ENCODE data around the gene SPIN1.

SPIN1 gene

DNA sequence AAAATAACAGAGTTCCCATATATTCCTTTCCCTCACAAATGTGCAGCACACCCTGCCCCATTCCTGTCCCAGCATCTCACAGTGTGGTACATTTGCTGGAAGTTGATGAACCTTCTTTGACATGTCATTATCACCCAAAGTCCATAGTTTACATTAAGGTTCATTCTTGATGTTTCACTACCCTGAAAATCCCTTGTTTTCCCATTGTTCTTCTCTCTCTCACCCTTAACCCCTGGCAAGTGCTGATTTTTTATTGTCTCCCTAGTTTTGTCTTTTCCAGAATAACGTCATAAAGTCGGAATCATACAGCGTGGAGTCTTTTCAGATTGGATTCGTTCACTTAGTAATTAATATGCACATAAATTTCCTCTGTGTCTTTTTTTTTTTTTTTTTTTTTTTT lies 48.1 kb downstream of the SPIN1 start:
- DNase-seq (ENCODE audit: low read depth in 2 of 2) = no peak

DNA sequence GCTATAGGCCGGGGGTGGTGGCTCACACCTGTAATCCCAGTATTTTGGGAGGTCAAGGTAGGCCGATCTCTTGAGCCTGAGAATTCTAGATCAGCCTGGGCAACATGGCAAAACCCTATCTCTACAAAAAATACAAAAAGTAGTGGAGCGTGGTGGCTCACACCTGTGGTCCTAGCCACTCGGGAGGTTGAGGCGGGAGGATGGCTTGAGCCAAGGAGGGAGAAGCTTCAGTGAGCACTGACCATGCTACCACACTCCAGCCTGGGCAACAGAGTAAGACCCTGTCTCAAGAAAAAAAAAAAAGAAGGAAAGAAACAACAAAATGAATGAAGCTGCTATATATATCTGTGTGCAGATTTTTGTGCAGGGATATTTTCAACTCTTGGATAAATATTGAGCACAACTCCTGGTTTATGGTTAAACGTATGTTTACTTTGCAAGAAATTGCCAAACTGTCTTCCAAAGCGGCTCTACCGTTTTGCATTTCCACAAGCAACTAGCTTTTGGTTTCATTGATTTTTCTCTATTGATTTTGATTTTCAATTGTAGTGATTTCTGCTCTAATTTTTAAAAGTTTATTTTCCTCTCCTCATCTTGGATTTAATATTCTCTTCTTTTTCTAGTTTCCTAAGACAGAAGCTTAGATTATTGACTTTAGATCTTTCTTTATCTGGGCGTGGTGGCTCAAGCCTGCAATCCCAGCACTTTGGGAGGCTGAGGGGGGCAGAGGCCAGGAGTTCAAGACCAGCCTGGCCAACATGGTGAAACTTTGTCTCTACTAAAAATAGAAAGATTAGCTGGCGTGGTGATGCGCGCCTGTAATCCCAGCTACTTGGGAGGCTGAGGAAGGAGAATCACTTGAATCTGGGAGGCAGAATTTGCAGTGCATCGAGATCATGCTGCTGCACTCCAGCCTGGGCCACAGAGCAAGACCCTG lies 49.2 kb downstream of the SPIN1 start:
- DNase-seq (ENCODE audit: low read depth in 2 of 2) = no peak

DNA sequence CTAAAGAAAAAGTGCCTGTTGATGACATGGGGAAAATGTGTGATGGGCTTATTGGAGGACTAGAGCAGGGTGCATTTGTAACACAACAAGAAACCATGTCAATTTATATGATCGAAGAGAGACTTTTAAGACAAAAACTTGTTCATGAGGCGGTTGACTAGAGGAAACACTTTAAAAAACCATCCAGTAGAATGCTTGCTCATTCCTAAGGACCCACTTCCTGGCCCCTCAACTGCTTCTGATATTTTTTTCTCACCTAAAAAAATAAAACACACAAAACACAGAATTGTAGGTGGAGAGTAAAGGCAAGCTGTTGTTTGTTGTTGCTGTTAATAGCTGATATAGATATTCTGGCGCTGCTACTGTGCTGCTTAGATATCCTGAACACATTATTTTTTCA lies 50.6 kb downstream of the SPIN1 start:
- DNase-seq (ENCODE audit: low read depth in 2 of 2) = no peak

DNA sequence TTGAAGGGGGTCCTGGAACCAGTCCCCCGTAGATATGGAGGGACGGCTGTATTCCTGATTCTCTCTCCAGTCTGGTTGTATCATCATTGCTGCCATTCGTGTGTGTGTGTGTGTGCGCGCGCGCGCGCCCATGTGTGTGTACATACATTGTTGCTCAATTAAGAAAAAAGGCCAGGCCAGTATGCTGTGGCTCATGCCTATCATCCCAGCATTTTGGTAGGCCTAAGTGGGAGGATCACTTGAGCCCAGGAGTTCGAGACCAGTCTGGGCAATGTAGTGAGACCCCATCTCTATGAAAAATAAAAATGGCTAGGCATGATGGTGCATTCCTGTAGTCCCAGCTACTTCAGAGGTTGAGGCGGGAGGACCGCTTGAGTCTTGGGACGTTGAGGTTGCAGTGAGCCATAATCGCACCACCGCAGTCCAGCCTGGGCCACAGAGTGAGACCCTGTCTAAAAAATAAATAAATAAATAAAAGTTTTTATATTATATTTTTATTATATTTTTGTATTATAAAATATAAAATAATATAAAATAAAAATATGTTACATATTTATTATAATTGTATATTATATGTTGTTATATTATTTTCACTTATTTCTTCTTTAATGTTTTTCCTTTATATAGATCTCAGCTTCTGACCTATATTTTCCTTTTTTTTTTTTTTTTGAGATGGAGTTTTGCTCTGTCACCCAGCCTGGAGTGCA lies 53.2 kb downstream of the SPIN1 start:
- DNase-seq (ENCODE audit: low read depth in 2 of 2) = no peak

DNA sequence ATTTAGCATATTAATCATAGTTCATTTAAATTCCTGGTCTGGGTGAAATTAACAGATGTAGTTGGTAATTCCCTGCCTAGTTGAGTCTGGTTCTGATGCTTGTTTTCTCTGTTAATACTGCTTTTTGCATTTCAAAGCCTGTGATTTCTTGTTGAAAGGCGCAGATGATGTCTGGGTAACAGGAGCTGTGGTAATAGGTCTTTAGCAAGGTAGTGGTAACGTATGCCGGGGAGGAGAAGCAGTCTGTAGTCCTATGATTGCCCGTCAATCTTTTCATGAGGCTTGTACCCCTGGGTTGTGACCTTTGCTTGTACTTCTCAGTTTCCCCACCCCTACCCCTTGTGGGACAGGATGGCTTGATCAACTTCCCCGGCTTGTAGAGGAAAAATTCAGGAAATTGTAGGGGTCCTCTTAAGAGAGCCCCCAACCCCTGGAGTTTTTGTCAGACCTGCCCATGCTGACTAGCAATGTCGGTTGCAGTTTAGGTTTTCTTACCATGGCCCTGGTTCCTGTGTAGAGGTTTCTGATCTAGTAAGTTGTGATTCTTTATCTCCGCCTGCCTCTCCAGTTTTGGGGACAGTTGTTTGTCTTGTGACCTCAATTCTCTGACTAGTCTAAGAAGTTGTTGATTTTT lies 55.4 kb downstream of the SPIN1 start:
- DNase-seq (ENCODE audit: low read depth in 2 of 2) = no peak

DNA sequence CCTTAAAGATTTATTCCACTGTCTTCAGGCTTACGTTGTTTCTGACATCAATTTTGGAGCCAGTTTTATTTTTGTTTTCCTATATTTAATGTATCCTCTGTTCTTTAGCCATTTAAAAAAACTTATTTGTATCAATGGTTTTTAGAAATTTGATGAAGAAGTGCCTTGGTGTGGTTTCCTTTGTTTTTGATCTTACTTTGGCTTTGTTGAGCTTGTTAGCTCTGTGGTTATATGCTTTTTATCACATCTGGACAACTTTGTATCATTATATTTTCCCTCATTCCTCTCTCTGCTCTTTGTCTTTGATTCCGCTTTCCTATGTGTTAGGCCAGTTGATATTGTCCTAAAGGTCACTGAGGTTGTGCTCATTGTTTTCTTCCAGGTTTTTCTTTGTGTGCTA lies 58.5 kb downstream of the SPIN1 start:
- DNase-seq (ENCODE audit: low read depth in 2 of 2) = no peak

DNA sequence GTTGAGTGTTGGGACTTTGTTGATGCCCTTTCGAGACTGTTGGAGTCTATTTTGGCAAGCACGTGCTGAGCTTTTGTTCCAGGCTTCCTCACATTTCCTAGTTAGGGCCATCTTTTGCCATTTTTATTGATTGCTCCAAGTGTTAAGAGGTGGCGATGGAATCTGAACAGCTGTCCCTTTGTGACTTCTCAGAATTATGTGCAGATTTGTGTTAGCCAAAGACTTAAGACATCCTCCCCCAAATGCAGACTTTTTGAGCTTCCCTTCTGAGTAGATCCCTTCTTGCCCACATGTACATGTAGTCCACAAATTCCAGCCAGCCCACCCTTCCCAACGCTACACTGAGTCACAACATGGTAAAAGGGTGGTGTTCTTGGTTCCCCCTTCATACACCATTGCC lies 59.2 kb downstream of the SPIN1 start:
- no peak for DNase-seq (ENCODE audit: low read depth in 2 of 2)

DNA sequence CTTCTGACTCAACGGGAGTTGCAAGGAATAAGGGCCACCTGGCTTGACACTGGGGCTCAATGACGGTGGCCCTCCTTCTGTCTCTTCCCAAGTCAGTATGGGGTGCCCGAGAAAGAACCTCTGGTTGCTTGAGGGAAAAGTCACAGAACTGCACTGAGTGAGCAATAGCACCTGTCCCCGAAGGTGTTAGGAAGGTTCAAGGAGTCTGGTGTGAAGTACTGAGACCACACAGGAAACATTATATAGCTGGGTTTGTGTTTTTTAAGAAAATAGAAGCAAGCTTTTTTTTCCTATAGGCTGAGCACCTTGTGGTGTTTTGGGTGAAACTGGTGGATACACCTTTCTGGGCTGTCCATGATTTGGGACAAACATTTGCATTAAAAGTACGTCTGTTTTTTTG lies 62.9 kb downstream of the SPIN1 start:
- no peak for DNase-seq (ENCODE audit: low read depth in 2 of 2)

DNA sequence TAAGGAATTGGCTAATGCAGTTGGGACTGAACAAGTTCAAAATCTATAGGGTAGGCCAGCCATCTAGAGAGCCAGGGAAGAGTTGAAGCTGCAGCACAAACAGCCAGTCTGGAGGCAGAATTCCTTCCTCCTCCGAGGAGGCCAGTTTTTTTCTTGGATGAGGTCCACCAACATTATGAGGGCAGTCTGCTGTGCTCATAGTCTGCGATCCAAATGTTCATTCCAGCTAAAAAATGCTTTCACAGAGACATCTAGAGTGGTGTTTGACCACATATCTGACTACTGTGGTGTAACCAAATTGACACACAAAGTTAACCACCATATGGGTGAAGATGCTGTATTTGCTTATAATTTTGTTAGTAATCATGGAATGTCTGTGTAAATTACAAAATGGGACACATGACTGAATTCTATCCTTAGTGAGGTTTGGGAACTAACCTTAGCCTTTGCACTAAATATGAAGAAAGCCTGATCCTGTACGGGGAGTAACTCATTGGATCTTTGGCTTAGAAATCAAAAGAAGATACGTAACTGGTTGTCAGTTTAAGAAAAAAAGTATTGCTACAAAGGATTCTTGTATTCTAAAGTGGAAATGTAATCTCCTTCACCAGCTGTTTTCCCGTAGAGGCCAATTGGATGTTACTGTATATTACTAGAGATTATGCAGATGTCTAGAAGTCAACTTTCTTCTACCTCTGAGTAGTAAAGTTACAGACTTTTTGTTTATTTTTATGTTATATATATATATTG lies 70.6 kb downstream of the SPIN1 start:
- DNase-seq (ENCODE audit: low read depth in 2 of 2) = no peak

DNA sequence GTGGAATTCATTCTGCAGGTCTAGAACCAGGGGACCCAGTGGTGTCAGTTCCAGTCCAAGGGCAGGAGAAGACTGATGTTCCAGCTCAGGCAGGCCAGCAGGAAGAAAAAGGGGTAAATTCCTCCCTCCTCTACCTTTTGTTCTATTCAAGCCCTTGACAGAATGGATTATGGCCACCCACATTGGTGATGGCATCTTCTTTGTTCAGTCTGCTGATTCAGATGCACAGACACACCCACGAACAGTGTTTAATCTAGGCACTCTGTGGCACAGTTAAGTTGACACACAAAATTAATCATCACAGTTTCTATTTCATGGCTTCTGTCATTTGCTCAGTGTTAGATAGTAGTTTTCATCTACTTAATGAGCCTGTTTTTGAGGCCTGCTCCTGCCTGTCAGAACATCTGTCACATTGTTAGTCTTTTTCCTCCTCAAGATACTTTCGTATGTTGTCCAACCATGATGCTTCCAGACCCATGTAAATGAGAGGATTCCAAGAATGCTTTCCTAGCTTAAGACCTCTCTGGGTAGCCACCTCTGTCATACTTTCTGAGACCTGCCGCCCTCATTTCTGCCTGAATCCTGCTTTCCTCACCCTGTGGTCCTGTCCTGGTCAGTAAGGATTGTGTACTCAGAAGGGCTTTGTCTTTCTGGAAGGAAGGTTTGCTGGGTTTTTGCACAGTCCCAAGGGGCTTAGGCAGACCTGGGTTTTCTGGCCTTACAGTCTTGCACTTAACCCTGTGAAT lies 72.5 kb downstream of the SPIN1 start:
- no peak for DNase-seq (ENCODE audit: low read depth in 2 of 2)

DNA sequence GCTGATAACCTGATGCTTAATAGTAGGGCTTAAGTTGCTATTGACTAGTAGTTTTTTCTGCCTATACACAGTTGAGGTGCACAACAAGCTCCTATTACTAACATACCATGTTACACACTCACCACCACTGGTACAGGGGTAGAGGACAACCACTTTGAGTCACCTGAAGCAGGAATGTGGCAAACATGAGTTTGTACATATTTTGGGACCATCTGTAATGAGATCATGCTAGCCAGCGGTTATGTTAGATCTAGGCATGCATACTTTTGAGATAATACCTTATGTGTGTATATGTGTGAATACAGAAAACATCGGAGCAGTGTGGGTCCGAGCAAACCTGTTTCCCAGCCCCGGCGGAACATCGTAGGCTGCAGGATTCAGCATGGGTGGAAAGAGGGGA lies 73.9 kb downstream of the SPIN1 start:
- no peak for DNase-seq (ENCODE audit: low read depth in 2 of 2)

DNA sequence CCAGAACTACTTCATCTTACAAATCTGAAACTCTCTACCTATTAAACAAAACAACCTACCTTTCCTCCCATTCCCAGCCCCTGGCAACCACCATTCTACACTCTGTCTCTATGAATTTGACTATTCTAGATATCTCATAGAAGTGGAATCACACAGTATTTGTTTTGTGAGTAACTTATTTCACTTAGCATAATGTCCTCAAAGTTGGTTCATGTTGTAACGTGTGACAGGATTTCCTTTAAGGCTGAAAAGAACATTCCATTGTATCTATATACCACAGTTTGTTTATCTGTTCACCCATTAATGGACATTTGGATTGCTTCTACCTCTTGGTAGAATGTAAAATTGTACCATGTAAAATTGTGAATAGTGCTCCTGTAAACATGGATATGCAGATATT lies 76.6 kb downstream of the SPIN1 start:
- no peak for DNase-seq (ENCODE audit: low read depth in 2 of 2)

DNA sequence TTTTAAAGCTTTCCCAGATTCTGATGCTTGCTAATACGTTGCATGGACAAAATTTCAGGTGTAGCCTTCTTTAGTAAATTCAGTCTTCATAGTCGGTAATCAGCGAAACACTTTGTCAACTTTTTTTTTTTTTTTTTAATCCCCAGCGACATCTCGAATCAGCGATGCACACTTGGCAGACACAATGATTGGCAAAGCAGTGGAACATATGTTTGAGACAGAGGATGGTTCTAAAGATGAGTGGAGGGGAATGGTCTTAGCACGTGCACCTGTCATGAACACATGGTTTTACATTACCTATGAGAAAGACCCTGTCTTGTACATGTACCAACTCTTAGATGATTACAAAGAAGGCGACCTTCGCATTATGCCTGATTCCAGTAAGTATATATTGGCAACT lies 80.0 kb downstream of the SPIN1 start:
- no peak for DNase-seq (ENCODE audit: low read depth in 2 of 2)

DNA sequence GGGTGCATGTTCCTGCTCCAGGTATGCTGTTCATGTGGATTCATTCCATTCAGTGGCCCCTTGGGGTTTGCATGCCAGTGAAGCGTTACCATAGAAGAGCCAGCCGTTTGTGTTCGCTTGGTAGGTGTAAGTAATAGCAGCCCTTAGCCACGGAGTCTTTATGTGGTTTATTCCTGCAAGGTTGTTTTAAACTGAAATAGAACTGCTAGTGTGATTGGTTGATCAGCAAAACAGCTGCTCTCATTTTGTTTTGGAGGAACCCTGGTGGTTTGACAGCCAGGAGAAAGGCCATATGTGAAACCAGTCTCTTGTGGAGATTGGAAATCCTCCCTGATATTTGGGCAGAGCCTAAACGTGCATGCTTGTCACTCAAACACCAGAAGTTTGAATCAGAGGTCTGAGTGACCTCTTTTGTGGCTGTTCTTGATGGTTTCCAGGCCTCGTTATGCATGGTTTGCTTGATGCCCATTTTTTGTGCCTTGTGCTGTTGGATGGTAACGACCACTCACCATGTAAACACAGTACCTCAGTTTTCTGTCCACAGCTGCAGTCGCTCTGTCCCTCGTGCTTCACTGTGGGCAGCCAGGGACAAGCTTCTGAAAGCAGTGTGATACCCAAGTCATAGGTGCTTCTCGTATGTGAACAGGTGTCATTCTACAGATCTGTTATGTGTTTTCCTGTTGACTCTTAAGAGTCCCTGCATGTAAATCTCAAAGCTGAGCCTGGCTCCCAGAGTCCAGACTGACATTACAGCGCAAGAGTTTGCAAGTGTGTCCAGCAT lies 88.4 kb downstream of the SPIN1 start:
- DNase-seq (ENCODE audit: low read depth in 2 of 2) = no peak

DNA sequence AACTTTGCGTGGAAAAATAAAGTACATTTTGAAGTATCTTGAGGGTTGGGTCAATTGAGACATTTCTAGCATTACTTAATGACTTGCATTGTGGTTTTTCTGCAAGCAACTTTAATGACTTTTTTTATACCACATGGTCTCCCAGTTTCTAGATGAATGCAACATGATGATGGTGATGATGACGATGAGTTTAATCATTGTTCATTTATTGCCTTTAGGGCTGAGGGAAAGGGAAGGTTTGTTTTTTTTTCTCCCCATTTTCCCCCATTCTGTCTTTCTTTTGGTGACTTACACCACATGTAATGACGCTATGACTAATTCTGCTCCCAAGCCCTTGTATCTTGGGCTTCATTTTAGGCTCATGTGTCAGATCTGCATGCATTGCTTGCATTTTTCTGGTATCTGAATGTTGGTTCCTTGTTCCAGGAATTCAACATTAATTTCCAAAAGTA lies 89.1 kb downstream of the SPIN1 start:
- no peak for DNase-seq (ENCODE audit: low read depth in 2 of 2)

DNA sequence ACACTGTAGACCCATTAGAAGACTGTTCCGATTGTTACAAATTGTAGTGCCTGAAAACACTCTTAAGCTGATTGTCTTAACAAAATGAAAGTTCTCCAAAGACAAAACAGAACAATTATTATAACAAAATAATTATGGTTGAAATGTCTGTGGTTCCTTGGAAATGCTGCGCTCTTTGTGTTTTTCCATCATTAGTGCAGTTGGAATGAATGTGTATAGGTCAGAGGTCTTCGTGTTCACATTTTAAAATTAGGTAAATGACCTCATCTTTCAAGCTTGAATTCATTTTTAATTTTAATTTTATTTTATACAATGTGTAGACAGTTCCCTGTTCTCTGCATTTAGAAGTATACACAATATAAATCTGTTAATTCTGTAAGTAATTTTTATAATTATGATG lies 90.0 kb downstream of the SPIN1 start:
- no peak for DNase-seq (ENCODE audit: low read depth in 2 of 2)

DNA sequence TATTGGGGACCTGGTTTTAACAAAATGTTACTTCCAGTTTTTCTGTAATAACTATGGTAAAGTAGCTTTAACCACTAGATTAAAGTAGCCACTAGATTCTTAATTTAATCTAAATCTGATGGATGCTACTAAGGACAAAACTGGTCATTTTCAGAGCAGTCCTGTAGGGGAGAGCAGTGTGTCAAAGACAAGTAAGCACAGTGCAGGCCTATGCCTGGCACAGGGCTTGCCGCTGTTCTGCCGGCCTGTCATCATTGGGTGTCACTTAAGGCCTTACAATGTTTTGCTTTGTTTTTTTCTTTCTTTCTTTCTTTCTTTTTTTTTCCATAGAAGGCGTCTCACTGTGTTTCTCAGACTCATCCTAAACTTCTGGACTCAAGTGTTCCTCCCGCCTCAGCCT lies 93.7 kb downstream of the SPIN1 start:
- DNase-seq (ENCODE audit: low read depth in 2 of 2) = no peak

DNA sequence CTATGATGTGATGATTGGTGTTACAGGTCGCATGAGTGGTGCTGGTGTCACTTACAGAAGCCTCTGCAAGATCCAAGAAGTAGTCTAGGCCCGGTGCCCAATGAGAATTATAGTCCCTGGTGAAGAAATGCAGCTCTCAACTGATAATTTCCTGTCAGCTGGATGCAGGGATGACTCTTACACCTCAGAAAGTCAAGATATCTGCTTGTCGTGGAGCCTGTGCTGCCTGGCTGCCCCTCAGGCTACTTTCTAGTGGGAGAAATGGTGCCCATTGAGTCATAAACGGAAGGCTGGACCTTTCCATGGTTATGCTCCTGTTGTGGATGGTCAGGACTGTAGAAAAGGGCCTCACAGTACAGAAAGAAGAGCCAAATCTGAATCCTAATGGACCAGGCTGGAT lies 99.9 kb downstream of the SPIN1 start:
- DNase-seq (ENCODE audit: low read depth in 2 of 2) = no peak

DNA sequence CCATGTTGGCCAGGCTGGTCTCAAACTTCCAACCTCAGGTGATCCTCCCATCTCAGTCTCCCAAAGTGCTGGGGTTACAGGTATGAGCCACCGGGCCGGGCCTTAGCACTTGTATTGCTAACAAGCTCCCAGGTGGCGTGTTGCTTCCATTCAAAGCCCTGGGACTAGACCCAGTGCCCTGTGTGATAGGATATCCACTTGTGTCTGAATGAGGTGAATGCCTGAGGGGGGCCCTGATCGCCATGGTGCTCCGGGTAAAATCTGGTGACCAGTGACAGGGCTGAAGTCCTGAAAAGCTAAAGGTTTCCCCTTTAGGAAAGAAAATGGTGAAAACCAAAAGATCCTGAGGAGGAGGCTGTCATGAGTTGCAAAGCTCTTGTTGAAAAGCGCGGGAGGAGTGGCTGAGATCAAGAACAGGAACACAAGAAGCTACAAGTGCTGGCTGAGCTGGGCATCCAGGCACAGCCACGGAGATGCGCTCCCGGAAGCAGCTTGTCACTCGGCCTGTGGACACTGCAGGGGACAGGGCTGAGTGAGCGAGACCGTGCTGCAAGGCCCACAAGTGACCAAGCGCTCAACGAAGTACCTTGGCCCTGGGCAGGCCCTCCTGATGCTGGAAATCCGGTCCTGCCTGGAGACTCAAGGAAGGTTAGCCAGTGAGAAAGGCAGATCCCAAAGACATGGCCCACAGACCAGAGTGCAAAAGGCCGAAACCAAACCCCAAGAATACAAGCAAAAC lies 106.9 kb downstream of the SPIN1 start:
- DNase-seq (ENCODE audit: low read depth in 2 of 2) = no peak

DNA sequence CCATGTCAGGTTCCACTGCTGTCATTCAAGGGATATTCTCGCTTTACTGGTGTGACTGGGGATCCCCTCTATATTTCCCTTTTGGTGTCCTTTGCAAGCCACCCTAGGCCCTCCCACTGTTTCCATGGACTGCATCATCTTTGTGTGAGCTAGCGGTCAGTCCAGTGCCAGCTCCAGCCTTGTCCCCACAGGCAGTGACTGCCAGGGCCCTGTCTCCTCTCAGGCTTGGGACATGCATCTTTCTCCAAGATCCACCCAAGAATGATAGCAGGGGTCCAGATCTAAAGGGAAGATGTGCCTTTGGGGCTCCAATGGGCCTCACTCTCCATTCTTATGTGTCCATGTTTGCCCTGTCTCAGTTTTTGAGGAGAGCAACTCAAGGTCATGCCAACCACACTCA lies 109.0 kb downstream of the SPIN1 start:
- no peak for DNase-seq (ENCODE audit: low read depth in 2 of 2)
